ENCODE data around the gene LAPTM4A. TPM values are rescaled to one million over a fixed set of nuclear protein-coding genes. Genes with fewer than 3 reads are reported as not detected.

The LAPTM4A gene
- total RNA-seq, 1 donor from 2014 or later: 128 TPM

DNA sequence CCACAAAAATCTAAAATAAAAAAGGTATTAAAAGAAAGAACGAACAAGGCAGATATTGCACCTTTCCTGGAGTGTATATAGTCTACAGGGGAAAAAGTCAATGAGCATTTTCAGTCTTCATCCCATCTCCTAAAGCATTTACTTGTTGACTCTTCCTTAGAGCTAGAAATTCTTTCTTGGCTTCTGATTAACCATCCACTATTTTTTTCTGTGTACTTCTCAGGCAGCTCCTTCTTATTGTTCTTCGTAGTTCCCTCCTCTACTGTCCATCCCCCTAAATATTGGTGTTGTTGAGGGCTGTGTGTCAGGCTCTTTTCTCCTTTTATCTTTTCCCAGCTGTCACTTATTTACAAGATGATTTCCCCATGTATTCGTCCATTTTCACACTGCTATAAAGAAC, 3.5 kb upstream of the LAPTM4A start:
- no peak for DNase-seq (ENCODE audit: low read depth)
- TF ChIP-seq, protein P1, sequence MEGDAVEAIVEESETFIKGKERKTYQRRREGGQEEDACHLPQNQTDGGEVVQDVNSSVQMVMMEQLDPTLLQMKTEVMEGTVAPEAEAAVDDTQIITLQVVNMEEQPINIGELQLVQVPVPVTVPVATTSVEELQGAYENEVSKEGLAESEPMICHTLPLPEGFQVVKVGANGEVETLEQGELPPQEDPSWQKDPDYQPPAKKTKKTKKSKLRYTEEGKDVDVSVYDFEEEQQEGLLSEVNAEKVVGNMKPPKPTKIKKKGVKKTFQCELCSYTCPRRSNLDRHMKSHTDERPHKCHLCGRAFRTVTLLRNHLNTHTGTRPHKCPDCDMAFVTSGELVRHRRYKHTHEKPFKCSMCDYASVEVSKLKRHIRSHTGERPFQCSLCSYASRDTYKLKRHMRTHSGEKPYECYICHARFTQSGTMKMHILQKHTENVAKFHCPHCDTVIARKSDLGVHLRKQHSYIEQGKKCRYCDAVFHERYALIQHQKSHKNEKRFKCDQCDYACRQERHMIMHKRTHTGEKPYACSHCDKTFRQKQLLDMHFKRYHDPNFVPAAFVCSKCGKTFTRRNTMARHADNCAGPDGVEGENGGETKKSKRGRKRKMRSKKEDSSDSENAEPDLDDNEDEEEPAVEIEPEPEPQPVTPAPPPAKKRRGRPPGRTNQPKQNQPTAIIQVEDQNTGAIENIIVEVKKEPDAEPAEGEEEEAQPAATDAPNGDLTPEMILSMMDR (conservative IDR thresholded peaks at IDR 0.05; ENCODE audit: low read depth, low read length): no peak
- no peak overlapping the region for H3K4me3 ChIP-seq (ENCODE audit: low read depth, low read length)

DNA sequence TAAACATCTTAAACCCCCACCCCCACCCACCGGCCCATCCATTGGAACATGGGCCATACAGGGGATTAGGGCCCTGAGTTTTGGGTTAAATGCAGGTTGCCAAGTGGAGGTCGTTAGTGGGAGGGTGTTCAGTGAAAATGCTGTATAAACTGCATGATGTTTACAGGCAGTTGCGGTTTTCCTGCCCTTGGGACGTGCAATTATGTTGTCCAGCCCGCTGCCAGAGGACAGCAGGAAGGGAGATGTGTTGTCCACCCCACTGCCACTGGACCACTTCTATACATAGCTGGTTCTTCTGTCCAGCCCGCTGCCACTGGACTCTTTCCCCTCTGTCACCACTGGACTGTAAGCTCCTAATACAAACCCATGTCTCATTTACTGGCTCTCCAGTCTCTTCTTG, 2.7 kb upstream of the LAPTM4A start:
- H3K4me3 ChIP-seq (ENCODE audit: low read depth, low read length): no peak overlapping the region
- DNase-seq (ENCODE audit: low read depth): no peak
- TF ChIP-seq, protein P1 (conservative IDR thresholded peaks at IDR 0.05; ENCODE audit: low read depth, low read length): no peak

DNA sequence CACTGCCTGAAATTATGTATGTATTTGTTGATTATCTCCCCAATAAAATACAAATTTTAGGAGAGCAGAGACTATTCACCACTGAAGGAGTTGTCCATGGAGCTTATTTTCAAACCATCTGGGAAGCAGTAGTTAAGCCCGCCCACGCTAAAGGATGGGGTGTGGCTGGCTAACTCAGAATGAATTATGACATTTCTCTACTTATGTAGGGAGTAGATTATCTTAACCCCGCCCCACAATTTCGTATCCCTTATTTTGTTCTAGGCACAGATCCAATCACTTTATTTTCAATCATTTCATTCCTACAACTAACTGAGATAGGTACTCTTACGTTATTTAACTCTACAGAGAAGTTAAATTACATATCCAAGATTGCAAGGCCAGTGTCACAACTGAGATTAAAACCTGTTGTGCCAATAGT, 1.4 kb upstream of the LAPTM4A start:
- DNase-seq (ENCODE audit: low read depth): no peak
- TF ChIP-seq, protein P1 (conservative IDR thresholded peaks at IDR 0.05; ENCODE audit: low read depth, low read length): no peak
- peak overlapping the region; percentile 85 for H3K4me3 ChIP-seq (ENCODE audit: low read depth, low read length)

DNA sequence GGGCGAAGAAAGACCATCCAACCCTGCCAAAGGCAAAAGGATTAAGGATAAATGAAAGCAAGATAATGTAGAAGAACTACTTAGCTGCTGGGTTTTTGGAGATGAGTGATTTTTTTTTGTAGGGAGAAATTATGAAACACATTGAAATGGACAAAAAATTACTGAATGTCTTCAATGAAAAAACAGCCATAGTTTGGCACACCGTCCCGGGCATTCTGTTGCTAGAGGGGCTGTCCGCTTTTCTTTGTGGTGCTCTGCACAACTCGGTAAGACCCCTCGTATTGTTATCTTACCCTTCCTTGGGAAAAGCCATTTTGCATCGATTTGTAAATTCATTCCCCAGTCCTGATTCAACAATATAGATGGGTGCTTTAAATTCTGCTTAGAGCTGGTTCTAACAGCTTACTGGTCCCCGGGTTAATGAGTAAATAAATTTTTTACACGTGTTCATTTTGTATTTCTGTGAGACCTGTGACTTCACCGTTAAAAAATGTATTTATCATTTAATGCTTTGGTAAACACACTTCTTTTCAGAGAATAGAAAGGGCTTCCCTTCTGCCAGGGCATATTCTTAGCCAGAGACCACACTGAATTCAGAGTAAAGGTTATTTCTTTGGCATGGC, 912 bp upstream of the LAPTM4A start:
- TF ChIP-seq, protein P1 (conservative IDR thresholded peaks at IDR 0.05; ENCODE audit: low read depth, low read length): no peak
- H3K4me3 ChIP-seq (ENCODE audit: low read depth, low read length): peak overlapping the region; percentile 85
- DNase-seq (ENCODE audit: low read depth): peak; percentile 70

DNA sequence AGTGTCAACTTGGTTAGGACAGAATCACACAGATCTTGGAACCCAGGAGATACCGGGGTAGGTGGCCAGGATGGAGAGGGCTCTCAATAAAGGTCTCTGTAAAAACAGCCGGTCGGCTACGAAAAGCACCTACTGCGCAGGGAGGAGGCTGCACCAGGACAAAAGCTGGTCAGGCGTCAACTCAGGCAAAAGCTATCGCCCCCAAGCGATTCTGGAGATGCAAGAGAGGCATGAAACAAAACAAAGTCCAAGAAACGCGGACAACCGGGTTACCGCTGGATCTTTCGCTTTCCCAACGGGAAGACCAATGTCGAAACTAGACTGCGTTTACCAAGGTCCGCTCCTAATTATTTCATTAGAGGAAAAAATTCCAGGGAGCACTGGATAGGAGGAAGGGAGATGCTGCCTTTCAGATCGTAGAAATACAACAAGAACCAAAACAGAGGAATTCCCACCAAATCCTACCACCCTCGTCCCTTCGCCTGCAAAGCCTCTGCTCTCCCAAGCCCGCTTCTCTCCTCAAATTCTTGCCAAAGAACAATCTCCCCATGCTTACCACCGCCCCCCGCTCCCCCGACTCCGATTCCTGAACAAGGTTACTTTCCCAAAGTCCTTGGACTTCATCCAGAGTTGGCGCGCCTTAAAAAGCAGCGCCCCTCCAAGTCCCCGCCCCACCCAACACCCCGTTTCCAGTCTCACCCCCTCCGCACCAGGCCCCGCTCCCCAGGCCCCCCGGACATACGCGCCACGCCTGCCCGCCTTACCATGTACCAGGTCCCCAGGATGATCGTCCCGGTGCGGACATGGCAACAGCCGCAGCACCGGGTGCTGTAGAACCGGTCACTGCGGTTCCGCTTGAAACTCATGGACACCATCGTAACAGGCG, 539 bp downstream of the LAPTM4A start:
- TF ChIP-seq, protein P1 (conservative IDR thresholded peaks at IDR 0.05; ENCODE audit: low read depth, low read length): peak; percentile 22
- no peak for DNase-seq (ENCODE audit: low read depth)
- H3K4me3 ChIP-seq (ENCODE audit: low read depth, low read length): peak overlapping the region; percentile 85

DNA sequence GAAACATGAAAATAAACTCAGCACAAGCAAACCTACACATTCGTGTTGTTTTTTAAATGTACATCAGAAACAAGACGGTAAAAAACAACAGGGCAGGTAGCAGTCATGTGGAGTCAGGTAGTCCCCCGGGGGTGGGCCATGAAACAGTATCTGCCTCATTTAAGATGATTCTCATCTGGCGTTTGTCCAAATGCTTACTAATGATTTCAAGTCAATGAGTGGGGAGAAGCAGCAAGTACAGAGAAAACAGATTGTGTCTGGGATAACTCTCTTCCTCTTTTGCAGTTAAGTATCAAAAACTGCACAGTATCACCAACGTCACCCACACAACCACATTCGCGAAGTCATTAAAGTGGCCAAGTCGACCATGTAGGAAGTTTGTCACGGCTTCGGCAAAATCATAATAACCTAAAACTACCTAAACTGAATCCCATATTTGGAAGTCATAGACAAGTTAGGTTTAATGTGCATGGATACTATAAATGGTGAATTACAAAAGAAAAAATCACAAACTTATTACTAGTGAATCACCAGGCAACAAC, 1.3 kb downstream of the LAPTM4A start:
- H3K4me3 ChIP-seq (ENCODE audit: low read depth, low read length): peak overlapping the region; percentile 85
- TF ChIP-seq, protein P1 (conservative IDR thresholded peaks at IDR 0.05; ENCODE audit: low read depth, low read length): no peak
- no peak for DNase-seq (ENCODE audit: low read depth)

All from epithelial cell of proximal tubule (primary cell).